Activated naive CD8-positive, alpha-beta T cell (primary cell): ENCODE results near the gene AMER3.
A peak's percentile ranks its signal among the peaks of the same experiment; 100 is the strongest.

Source experiments
- H3K27ac Mint-ChIP-seq: one replicate; pipeline ENCODE4 v1.8.0; 2021; ENCODE audit warnings: mixed read lengths
- H3K27me3 Mint-ChIP-seq: one replicate; pipeline ENCODE4 v1.8.0; 2021; ENCODE audit warnings: mixed read lengths
- H3K36me3 Mint-ChIP-seq: one replicate; pipeline ENCODE4 v1.8.0; 2021; ENCODE audit warnings: mixed read lengths
- H3K4me1 Mint-ChIP-seq: one replicate; pipeline ENCODE4 v1.8.0; 2021; ENCODE audit warnings: low read depth, mixed read lengths
- H3K4me3 Mint-ChIP-seq: one replicate; pipeline ENCODE4 v1.8.0; 2021; ENCODE audit warnings: mild to moderate bottlenecking, mixed read lengths
- H3K9me3 Mint-ChIP-seq: one replicate; pipeline ENCODE4 v1.8.0; 2021; ENCODE audit warnings: low read depth, mixed read lengths

AMER3 gene

GRCh38 chr2:130737592-130737991 lies 17.7 kb upstream of the AMER3 start:
- no peaks in the 10 kb centered on the region for H3K36me3 Mint-ChIP-seq
- no peak overlapping the region for H3K27ac Mint-ChIP-seq
- peaks cover 4% of the 10 kb centered on the region for H3K27me3 Mint-ChIP-seq
- no peaks in the 10 kb centered on the region for H3K9me3 Mint-ChIP-seq
- no peak overlapping the region for H3K4me3 Mint-ChIP-seq
- H3K4me1 Mint-ChIP-seq: no peaks in the 10 kb centered on the region

- Mint-ChIP-seq H3K27me3 (peaks cover 12% of the 10 kb centered on the region), H3K36me3 (no peaks in the 10 kb centered on the region), H3K27ac (no peak overlapping the region), H3K9me3 (no peaks in the 10 kb centered on the region), H3K4me3 (no peak overlapping the region), H3K4me1 (no peaks in the 10 kb centered on the region)
Measured at GRCh38 chr2:130740671-130741070, 14.7 kb upstream of the AMER3 start.

- Mint-ChIP-seq H3K27me3 (peaks cover 12% of the 10 kb centered on the region), H3K27ac (no peak overlapping the region), H3K4me3 (no peak overlapping the region), H3K9me3 (no peaks in the 10 kb centered on the region), H3K36me3 (no peaks in the 10 kb centered on the region), H3K4me1 (no peaks in the 10 kb centered on the region)
Measured at GRCh38 chr2:130743278-130743677, 12.1 kb upstream of the AMER3 start.

GRCh38 chr2:130744287-130745117 lies 10.8 kb upstream of the AMER3 start:
- no peaks in the 10 kb centered on the region for H3K4me1 Mint-ChIP-seq
- H3K36me3 Mint-ChIP-seq: no peaks in the 10 kb centered on the region
- no peaks in the 10 kb centered on the region for H3K9me3 Mint-ChIP-seq
- no peak overlapping the region for H3K4me3 Mint-ChIP-seq
- peaks cover 10% of the 10 kb centered on the region for H3K27me3 Mint-ChIP-seq
- H3K27ac Mint-ChIP-seq: no peak overlapping the region

- no peak overlapping the region for H3K4me3 Mint-ChIP-seq
- H3K4me1 Mint-ChIP-seq: no peaks in the 10 kb centered on the region
- peaks cover 20% of the 10 kb centered on the region for H3K27me3 Mint-ChIP-seq
- H3K9me3 Mint-ChIP-seq: no peaks in the 10 kb centered on the region
- no peak overlapping the region for H3K27ac Mint-ChIP-seq
- no peaks in the 10 kb centered on the region for H3K36me3 Mint-ChIP-seq
Measured at GRCh38 chr2:130749078-130749477, 6.3 kb upstream of the AMER3 start.

GRCh38 chr2:130749641-130750040 lies 5.7 kb upstream of the AMER3 start:
- no peaks in the 10 kb centered on the region for H3K4me1 Mint-ChIP-seq
- no peaks in the 10 kb centered on the region for H3K9me3 Mint-ChIP-seq
- no peak overlapping the region for H3K4me3 Mint-ChIP-seq
- peaks cover 18% of the 10 kb centered on the region for H3K27me3 Mint-ChIP-seq
- H3K27ac Mint-ChIP-seq: no peak overlapping the region
- no peaks in the 10 kb centered on the region for H3K36me3 Mint-ChIP-seq

GRCh38 chr2:130754811-130755210 lies 529 bp upstream of the AMER3 start:
- H3K4me3 Mint-ChIP-seq: peak overlapping the region; percentile 17
- H3K27ac Mint-ChIP-seq: no peak overlapping the region
- H3K9me3 Mint-ChIP-seq: no peaks in the 10 kb centered on the region
- peaks cover 2% of the 10 kb centered on the region for H3K36me3 Mint-ChIP-seq
- peaks cover 2% of the 10 kb centered on the region for H3K4me1 Mint-ChIP-seq
- peaks cover 41% of the 10 kb centered on the region for H3K27me3 Mint-ChIP-seq

GRCh38 chr2:130756053-130756873 lies 923 bp downstream of the AMER3 start:
- Mint-ChIP-seq H3K36me3 (peaks cover 2% of the 10 kb centered on the region), H3K4me3 (peak overlapping the region; percentile 78), H3K27me3 (peaks cover 40% of the 10 kb centered on the region), H3K27ac (no peak overlapping the region), H3K9me3 (no peaks in the 10 kb centered on the region), H3K4me1 (peaks cover 2% of the 10 kb centered on the region)

- Mint-ChIP-seq H3K36me3 (peaks cover 2% of the 10 kb centered on the region), H3K9me3 (no peaks in the 10 kb centered on the region), H3K4me3 (peak overlapping the region; percentile 78), H3K4me1 (peaks cover 2% of the 10 kb centered on the region), H3K27me3 (peaks cover 40% of the 10 kb centered on the region), H3K27ac (no peak overlapping the region)
Measured at GRCh38 chr2:130756874-130757668, 1.7 kb downstream of the AMER3 start.

GRCh38 chr2:130759906-130760753 lies 4.8 kb downstream of the AMER3 start:
- H3K36me3 Mint-ChIP-seq: peaks cover 2% of the 10 kb centered on the region
- H3K27me3 Mint-ChIP-seq: peaks cover 26% of the 10 kb centered on the region
- H3K4me3 Mint-ChIP-seq: no peak overlapping the region
- H3K4me1 Mint-ChIP-seq: peaks cover 2% of the 10 kb centered on the region
- no peak overlapping the region for H3K27ac Mint-ChIP-seq
- no peaks in the 10 kb centered on the region for H3K9me3 Mint-ChIP-seq

- Mint-ChIP-seq H3K9me3 (no peaks in the 10 kb centered on the region), H3K27ac (no peak overlapping the region), H3K36me3 (peaks cover 2% of the 10 kb centered on the region), H3K4me1 (peaks cover 2% of the 10 kb centered on the region), H3K27me3 (peaks cover 24% of the 10 kb centered on the region), H3K4me3 (no peak overlapping the region)
Measured at GRCh38 chr2:130760754-130761751, 5.7 kb downstream of the AMER3 start.

- H3K4me3 Mint-ChIP-seq: no peak overlapping the region
- peaks cover 24% of the 10 kb centered on the region for H3K27me3 Mint-ChIP-seq
- peaks cover 2% of the 10 kb centered on the region for H3K36me3 Mint-ChIP-seq
- H3K27ac Mint-ChIP-seq: no peak overlapping the region
- H3K9me3 Mint-ChIP-seq: no peaks in the 10 kb centered on the region
- no peaks in the 10 kb centered on the region for H3K4me1 Mint-ChIP-seq
Measured at GRCh38 chr2:130762031-130762909, 6.9 kb downstream of the AMER3 start.
